ENCODE data around the gene INA. TPM values are rescaled to one million over a fixed set of nuclear protein-coding genes. Genes with fewer than 3 reads are reported as not detected.
"Not testable (repeated sequence)": the region's sequence is repeated elsewhere in the genome, so short reads cannot be mapped to it uniquely, and the experiment has no call there.

Gene INA
- total RNA-seq, 1 donor from 2014 or later, result not detected

GRCh38 chr10:103246324-103246723 is 30.6 kb upstream of the INA start:
- Histone ChIP-seq H3K9me3 (replicated peaks) (no peaks in the 10 kb centered on the region), H3K36me3 (no peaks in the 10 kb centered on the region), H3K4me1 (peaks cover 5% of the 10 kb centered on the region), H3K27me3 (ENCODE audit: low read depth) (no peaks in the 10 kb centered on the region), H3K27ac (replicated peaks) (no peak overlapping the region), H3K4me3 (no peak overlapping the region)
- intact Hi-C loops (cut with micrococcal nuclease), result no loop called here
- no peak for DNase-seq
- TF ChIP-seq CTCF (IDR thresholded peaks at IDR 0.05; ENCODE audit: borderline replicate concordance), result no peak

- no peak overlapping the region for H3K4me3 ChIP-seq
- no peaks in the 10 kb centered on the region for H3K27me3 ChIP-seq (ENCODE audit: low read depth)
- no peak overlapping the region for H3K27ac ChIP-seq (replicated peaks)
- TF ChIP-seq CTCF (IDR thresholded peaks at IDR 0.05; ENCODE audit: borderline replicate concordance), result no peak
- no peaks in the 10 kb centered on the region for H3K4me1 ChIP-seq
- intact Hi-C loops (cut with micrococcal nuclease), result no loop called here
- H3K9me3 ChIP-seq (replicated peaks), result no peaks in the 10 kb centered on the region
- no peaks in the 10 kb centered on the region for H3K36me3 ChIP-seq
- DNase-seq, result no peak
Measured at GRCh38 chr10:103254113-103254512, 22.8 kb upstream of the INA start.

- intact Hi-C loops (cut with micrococcal nuclease), result no loop called here
- no peaks in the 10 kb centered on the region for H3K9me3 ChIP-seq (replicated peaks)
- H3K36me3 ChIP-seq, result no peaks in the 10 kb centered on the region
- no peak overlapping the region for H3K27ac ChIP-seq (replicated peaks)
- H3K4me3 ChIP-seq, result no peak overlapping the region
- H3K4me1 ChIP-seq, result no peaks in the 10 kb centered on the region
- no peak for TF ChIP-seq CTCF (IDR thresholded peaks at IDR 0.05; ENCODE audit: borderline replicate concordance)
- H3K27me3 ChIP-seq (ENCODE audit: low read depth), result no peaks in the 10 kb centered on the region
- no peak for DNase-seq
Measured at GRCh38 chr10:103254538-103255325, 22.2 kb upstream of the INA start.

- Histone ChIP-seq H3K27me3 (ENCODE audit: low read depth) (peaks cover 10% of the 10 kb centered on the region), H3K27ac (replicated peaks) (no peak overlapping the region), H3K9me3 (replicated peaks) (no peaks in the 10 kb centered on the region), H3K36me3 (no peaks in the 10 kb centered on the region), H3K4me1 (no peaks in the 10 kb centered on the region), H3K4me3 (no peak overlapping the region)
- no peak for TF ChIP-seq CTCF (IDR thresholded peaks at IDR 0.05; ENCODE audit: borderline replicate concordance)
- intact Hi-C loops (cut with micrococcal nuclease), result no loop called here
- no peak for DNase-seq
Measured at GRCh38 chr10:103256613-103257012, 20.3 kb upstream of the INA start.

GRCh38 chr10:103257812-103258211 is 19.1 kb upstream of the INA start:
- no peaks in the 10 kb centered on the region for H3K4me1 ChIP-seq
- TF ChIP-seq CTCF (IDR thresholded peaks at IDR 0.05; ENCODE audit: borderline replicate concordance), result no peak
- intact Hi-C loops (cut with micrococcal nuclease), result no loop called here

GRCh38 chr10:103258928-103259327 is 18.0 kb upstream of the INA start:
- H3K27me3 ChIP-seq (ENCODE audit: low read depth), result peaks cover 33% of the 10 kb centered on the region
- DNase-seq; H3K36me3 ChIP-seq; H3K4me1 ChIP-seq; intact Hi-C loops (cut with micrococcal nuclease); H3K4me3 ChIP-seq; H3K9me3 ChIP-seq (replicated peaks); H3K27ac ChIP-seq (replicated peaks): not testable (repeated sequence)

More at GRCh38 chr10:103257812-103258211, 19.1 kb upstream of the INA start:
- no peak overlapping the region for H3K27ac ChIP-seq (replicated peaks)
- DNase-seq, result no peak
- H3K4me3 ChIP-seq, result no peak overlapping the region
- H3K36me3 ChIP-seq, result no peaks in the 10 kb centered on the region
- no peaks in the 10 kb centered on the region for H3K9me3 ChIP-seq (replicated peaks)
- peaks cover 22% of the 10 kb centered on the region for H3K27me3 ChIP-seq (ENCODE audit: low read depth)

All from left ventricle myocardium inferior (tissue), 1 donor.